GM21526 (cell line): Measurements from ENCODE around the gene PLTP.

ENCODE experiments used
- ATAC-seq: cut with Tn5 transposase; IDR thresholded peaks from one replicate; pipeline ENCODE4 v1.9.1; 2021; ENCODE audit warnings: moderate library complexity; ENCODE audit not compliant: unreplicated experiment, low FRiP score

PLTP gene

DNA sequence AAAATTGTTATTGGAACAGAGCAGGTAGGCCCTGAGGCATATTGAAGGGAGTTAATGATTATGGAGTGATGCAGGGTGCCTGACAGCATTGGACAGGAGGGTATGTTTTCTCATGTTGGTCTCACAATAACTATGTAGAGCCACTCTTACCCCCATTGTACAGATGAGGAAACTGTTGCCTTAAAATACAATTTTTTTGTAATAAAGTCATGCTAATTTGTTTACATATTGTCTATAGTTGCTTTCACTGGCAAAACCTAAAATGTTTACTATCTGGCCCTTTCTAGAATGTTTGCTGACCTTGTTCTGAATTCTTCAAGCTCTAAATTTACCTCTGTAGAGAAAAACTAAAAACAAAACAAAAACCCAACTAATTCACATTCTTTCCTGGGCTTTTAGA, 60.5 kb downstream of the PLTP start:
- ATAC-seq: no peak

DNA sequence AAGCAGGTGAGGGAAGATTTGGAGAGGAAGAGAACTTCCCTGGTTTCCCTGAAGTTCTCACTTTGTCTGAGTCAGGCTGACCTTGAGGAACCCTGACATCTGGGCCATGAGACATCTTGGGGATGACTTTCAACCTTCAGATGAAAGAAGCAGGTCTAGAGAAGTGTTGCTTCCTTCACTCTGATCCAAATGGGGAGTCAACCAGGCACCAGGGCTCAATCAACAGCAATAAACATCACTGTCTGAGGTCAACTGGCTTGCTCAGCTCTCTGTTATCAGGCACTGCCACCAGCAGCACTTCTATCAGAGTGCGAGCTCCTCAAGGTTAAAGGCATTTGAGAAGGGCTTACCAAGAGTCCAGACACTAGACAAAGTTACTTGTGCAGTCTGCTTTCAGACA, 61.0 kb downstream of the PLTP start:
- ATAC-seq: no peak

GRCh38 chr20:45850238-45850637, 61.7 kb downstream of the PLTP start:
- ATAC-seq: no peak

DNA sequence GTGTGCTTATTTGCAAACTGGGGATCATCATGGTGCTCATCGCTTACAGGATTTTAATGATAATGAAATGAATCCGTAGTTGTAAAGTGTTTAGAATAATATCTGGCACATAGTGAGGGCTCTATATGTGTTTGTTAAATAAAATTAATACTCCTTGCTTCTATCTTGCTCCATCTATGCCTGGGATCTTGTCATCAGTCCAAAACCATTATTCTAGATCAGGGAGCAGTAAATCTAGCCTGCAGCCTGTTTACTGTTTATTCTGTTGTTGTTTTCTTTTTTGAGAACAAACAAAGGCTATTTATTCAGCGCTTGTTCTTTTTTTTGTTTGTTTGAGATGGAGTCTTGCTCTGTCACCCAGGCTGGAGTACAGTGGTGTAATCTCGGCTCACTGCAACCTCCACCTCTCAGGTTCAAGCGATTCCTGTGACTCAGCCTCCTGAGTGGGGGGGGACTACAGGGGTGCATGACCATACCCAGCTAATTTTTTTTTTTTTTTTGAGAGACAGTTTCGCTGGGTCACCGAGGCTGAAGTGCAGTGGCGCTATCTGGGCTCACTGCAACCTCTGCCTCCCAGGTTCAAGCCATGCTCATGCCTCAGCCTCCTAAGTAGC, 62.9 kb downstream of the PLTP start:
- ATAC-seq: no peak
